Progenitor cell of endocrine pancreas (in vitro differentiated cells): ENCODE data around the gene TNIP2. TPM values are rescaled to one million over a fixed set of nuclear protein-coding genes. Genes with fewer than 3 reads are reported as not detected.

Experiments
- DNase-seq: peaks from one replicate; pipeline ENCODE4 v3.0.0; 2021; ENCODE audit warnings: low spot score; ENCODE audit not compliant: unreplicated experiment
- H3K27ac Mint-ChIP-seq: 2 replicates; pipeline ENCODE4 v1.8.0; 2021; ENCODE audit warnings: mild to moderate bottlenecking, moderate library complexity, mixed read lengths
- H3K27me3 Mint-ChIP-seq: 2 replicates; pipeline ENCODE4 v1.8.0; 2021; ENCODE audit warnings: mixed read lengths
- H3K36me3 Mint-ChIP-seq: 2 replicates; pipeline ENCODE4 v1.8.0; 2022; ENCODE audit warnings: mixed read lengths; ENCODE audit not compliant: insufficient read depth
- H3K4me1 Mint-ChIP-seq: 2 replicates; pipeline ENCODE4 v1.8.0; 2021; ENCODE audit warnings: low read depth, mixed read lengths
- H3K4me3 Mint-ChIP-seq: 2 replicates; pipeline ENCODE4 v1.8.0; 2021; ENCODE audit warnings: low read depth, mild to moderate bottlenecking, moderate library complexity, mixed read lengths
- H3K9me3 Mint-ChIP-seq: 2 replicates; pipeline ENCODE4 v1.8.0; 2021; ENCODE audit warnings: low read depth, mixed read lengths
- CTCF ChIP-seq: fragments of 200-600 bp; sonication (generic); IDR thresholded peaks from one replicate; pipeline ENCODE4 v1.5.0; 2021; ENCODE audit warnings: antibody characterized with exemption, mild to moderate bottlenecking; ENCODE audit not compliant: unreplicated experiment
- total RNA-seq: library from RNA; stranded (reverse); gene quantifications from 2 replicates; pipeline ENCODE4 v1.2.1, GENCODE V29; 2021

Gene TNIP2
- total RNA-seq, 1 donor from 2014 or later, result 26.3 TPM

GRCh38 chr4:2722033-2722432, 34.1 kb downstream of the TNIP2 start:
- no peak for DNase-seq
- H3K4me3 Mint-ChIP-seq, result no peak overlapping the region
- no peaks in the 10 kb centered on the region for H3K4me1 Mint-ChIP-seq
- TF ChIP-seq CTCF, result no peak
- no peaks in the 10 kb centered on the region for H3K27me3 Mint-ChIP-seq
- no peaks in the 10 kb centered on the region for H3K9me3 Mint-ChIP-seq
- H3K27ac Mint-ChIP-seq, result peak overlapping the region; percentile 32
- H3K36me3 Mint-ChIP-seq, result peaks cover 18% of the 10 kb centered on the region

GRCh38 chr4:2721586-2721985, 34.5 kb downstream of the TNIP2 start:
- H3K4me3 Mint-ChIP-seq, result no peak overlapping the region
- H3K9me3 Mint-ChIP-seq, result no peaks in the 10 kb centered on the region
- TF ChIP-seq CTCF, result no peak
- DNase-seq, result no peak
- no peaks in the 10 kb centered on the region for H3K4me1 Mint-ChIP-seq
- no peaks in the 10 kb centered on the region for H3K27me3 Mint-ChIP-seq
- no peak overlapping the region for H3K27ac Mint-ChIP-seq
- peaks cover 18% of the 10 kb centered on the region for H3K36me3 Mint-ChIP-seq

GRCh38 chr4:2716236-2716635, 39.9 kb downstream of the TNIP2 start:
- Mint-ChIP-seq H3K36me3 (peaks cover 26% of the 10 kb centered on the region), H3K4me1 (no peaks in the 10 kb centered on the region), H3K27me3 (no peaks in the 10 kb centered on the region), H3K9me3 (no peaks in the 10 kb centered on the region), H3K4me3 (no peak overlapping the region), H3K27ac (peak overlapping the region; percentile 13)
- no peak for TF ChIP-seq CTCF
- no peak for DNase-seq

GRCh38 chr4:2715426-2715825, 40.7 kb downstream of the TNIP2 start:
- Mint-ChIP-seq H3K27me3 (no peaks in the 10 kb centered on the region), H3K4me1 (no peaks in the 10 kb centered on the region), H3K4me3 (no peak overlapping the region), H3K27ac (peak overlapping the region; percentile 13), H3K9me3 (no peaks in the 10 kb centered on the region), H3K36me3 (peaks cover 25% of the 10 kb centered on the region)
- no peak for TF ChIP-seq CTCF
- DNase-seq, result no peak

- no peak for DNase-seq
- no peaks in the 10 kb centered on the region for H3K4me1 Mint-ChIP-seq
- H3K4me3 Mint-ChIP-seq, result no peak overlapping the region
- no peaks in the 10 kb centered on the region for H3K27me3 Mint-ChIP-seq
- no peak overlapping the region for H3K27ac Mint-ChIP-seq
- TF ChIP-seq CTCF, result no peak
- H3K9me3 Mint-ChIP-seq, result no peaks in the 10 kb centered on the region
- peaks cover 25% of the 10 kb centered on the region for H3K36me3 Mint-ChIP-seq
Observed at GRCh38 chr4:2714918-2715317, 41.2 kb downstream of the TNIP2 start.
